22Rv1 (cell line): ENCODE measurements around the gene CROCC.

ENCODE experiments used
- ZFX ChIP-seq: fragments of 450-650 bp; IDR thresholded peaks from 2 replicates; pipeline ENCODE4 v1.6.1; 2017; ENCODE audit warnings: antibody characterized with exemption, borderline replicate concordance
- TF ChIP-seq, protein P1 (sequence below): fragments of 450-650 bp; IDR thresholded peaks from 2 replicates; pipeline ENCODE4 v1.5.1; 2017; ENCODE audit warnings: mild to moderate bottlenecking

DNA sequence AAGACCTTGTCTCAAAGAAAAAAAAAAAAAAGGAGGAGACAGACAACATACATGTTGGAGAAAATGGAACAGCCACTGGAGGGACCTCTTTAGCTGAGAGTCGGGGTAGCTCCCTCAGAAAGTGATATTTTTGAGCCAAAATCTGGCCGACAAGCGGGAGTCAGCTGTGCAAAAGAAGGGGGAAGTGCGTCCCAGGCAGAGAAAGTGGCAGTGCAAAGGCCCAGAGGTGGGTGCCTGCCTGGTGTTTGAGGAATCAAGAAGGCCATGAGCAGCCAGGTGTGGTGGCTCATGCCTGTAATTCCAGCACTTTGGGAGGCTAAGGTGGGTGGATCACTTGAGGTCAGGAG, 6.1 kb upstream of the CROCC start:
- TF ChIP-seq ZFX = no peak
- TF ChIP-seq, protein P1, sequence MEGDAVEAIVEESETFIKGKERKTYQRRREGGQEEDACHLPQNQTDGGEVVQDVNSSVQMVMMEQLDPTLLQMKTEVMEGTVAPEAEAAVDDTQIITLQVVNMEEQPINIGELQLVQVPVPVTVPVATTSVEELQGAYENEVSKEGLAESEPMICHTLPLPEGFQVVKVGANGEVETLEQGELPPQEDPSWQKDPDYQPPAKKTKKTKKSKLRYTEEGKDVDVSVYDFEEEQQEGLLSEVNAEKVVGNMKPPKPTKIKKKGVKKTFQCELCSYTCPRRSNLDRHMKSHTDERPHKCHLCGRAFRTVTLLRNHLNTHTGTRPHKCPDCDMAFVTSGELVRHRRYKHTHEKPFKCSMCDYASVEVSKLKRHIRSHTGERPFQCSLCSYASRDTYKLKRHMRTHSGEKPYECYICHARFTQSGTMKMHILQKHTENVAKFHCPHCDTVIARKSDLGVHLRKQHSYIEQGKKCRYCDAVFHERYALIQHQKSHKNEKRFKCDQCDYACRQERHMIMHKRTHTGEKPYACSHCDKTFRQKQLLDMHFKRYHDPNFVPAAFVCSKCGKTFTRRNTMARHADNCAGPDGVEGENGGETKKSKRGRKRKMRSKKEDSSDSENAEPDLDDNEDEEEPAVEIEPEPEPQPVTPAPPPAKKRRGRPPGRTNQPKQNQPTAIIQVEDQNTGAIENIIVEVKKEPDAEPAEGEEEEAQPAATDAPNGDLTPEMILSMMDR = no peak
